ENCODE results near the gene MADCAM1. TPM values are rescaled to one million over a fixed set of nuclear protein-coding genes. Genes with fewer than 3 reads are reported as not detected.

MADCAM1 gene
- total and polyA plus RNA-seq, 2 of the 8 experiments (the other 6 are each of a cell fraction or from before 2014, with no cell fraction given): 2.3 to 3.0 TPM

DNA sequence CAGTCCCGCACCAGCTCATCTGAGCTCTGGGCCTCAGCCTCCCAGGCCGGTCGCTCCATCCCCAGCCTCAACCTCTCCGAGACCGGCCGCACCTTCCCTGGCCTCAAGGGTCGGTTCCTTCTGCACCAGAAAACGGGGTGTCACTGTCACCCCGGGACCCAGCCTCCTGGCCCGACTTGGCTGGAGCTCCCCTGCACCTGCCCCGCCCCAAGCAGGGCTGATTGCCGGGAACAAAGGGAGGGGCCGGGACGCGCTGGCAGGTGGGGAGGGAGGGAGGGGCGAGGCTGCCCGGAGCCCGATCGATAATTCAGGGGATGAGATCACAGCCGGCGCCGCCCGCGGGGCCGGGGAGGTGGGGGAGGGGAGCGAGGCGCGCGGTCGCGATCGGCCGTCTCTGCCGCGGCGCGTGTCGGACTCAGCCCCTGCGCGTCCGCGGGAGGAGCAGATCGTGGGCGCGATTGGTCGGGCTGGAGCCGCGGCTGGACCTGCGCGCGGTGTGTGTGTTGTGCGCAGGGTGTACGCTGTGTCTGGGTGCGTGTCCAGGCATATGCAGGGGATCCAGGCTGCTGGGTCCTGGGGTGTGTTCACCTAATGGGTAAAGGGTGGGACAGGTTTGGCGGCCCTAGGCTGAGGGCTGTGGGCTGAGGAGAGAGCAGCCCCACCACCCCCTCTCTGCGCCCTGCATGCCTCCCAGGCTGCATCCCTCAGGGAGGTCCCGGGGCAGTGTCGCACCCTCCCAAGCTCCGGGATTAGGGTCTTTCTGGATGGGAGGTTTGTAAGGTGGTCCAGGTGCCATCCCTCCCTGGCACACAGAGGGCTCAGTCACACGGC, 34.4 kb upstream of the MADCAM1 start:
- Histone ChIP-seq H3K4me3 (ENCODE audit: extremely low read depth in 1 of 4, insufficient read depth in 2 of 4, low read depth in 3 of 4, low read length in 4 of 4) (peak overlapping the region; percentile 26 to 65 (median 42)), H3K9me3 (ENCODE audit: insufficient read depth in 2 of 2, low read depth in 1 of 2, low read length in 1 of 2) (no peaks in the 10 kb centered on the region), H4K20me1 (replicated peaks in 1 of 2; ENCODE audit: control insufficient read depth in 1 of 2, insufficient read depth in 2 of 2, low read length in 2 of 2) (peaks cover 0 to 6% of the 10 kb centered on the region in 2 experiments), H3K4me2 (ENCODE audit: insufficient read depth in 1 of 2, low read depth in 2 of 2, low read length in 2 of 2) (peak overlapping the region; percentile 90 to 92), H2BK20ac (ENCODE audit: low read length) (no peak overlapping the region), H2BK12ac (ENCODE audit: low read depth, low read length) (peak overlapping the region; percentile 92; the same call in 1 of the 2 replicates), H4K8ac (ENCODE audit: extremely low read depth, insufficient read depth, low read length) (no peak overlapping the region), H3K23me2 (ENCODE audit: low read depth, low read length) (peaks cover 28% of the 10 kb centered on the region; the same call in 1 of the 2 replicates), H2AK5ac (ENCODE audit: low read depth, low read length) (peak overlapping the region; percentile 53; the same call in 1 of the 2 replicates), H3K23ac (ENCODE audit: insufficient read length) (no peak overlapping the region), H3K18ac (ENCODE audit: extremely low read depth, low read length) (peak overlapping the region; percentile 78), H3K4ac (replicated peaks; ENCODE audit: insufficient read length, low read depth, low read length) (peak overlapping the region; percentile 57), H2BK120ac (replicated peaks; ENCODE audit: low read depth, low read length) (no peak overlapping the region), H3K9ac (replicated peaks in 1 of 4; ENCODE audit: extremely low read depth in 1 of 4, low read depth in 3 of 4, low read length in 3 of 4) (peak overlapping the region in 1 of 4 experiments; percentile 1; a peak in 1 of 7 replicates), H4K5ac (ENCODE audit: insufficient read length, low read depth, low read length) (no peak overlapping the region), H4K91ac (replicated peaks; ENCODE audit: insufficient read length, low read length) (peak overlapping the region; percentile 80), H2BK15ac (ENCODE audit: low read length) (0 out of 2 replicates have a peak overlapping the region, but pooled peaks have one; percentile 61), H3K56ac (replicated peaks; ENCODE audit: insufficient read length, low read depth, low read length) (no peak overlapping the region), H3K79me2 (ENCODE audit: control insufficient read depth in 1 of 2, insufficient read depth in 2 of 2, low read length in 2 of 2) (no peaks in the 10 kb centered on the region), H3K36me3 (ENCODE audit: control insufficient read depth in 2 of 4, insufficient read depth in 4 of 4, low read length in 3 of 4) (no peaks in the 10 kb centered on the region), H3K4me1 (replicated peaks in 1 of 4; ENCODE audit: control insufficient read depth in 3 of 4, insufficient read depth in 4 of 4, low read length in 3 of 4) (peaks cover 1 to 10% (median 2%) of the 10 kb centered on the region in 4 experiments; a peak in 3 of 7 replicates), H2AFZ (ENCODE audit: low read length) (no peak overlapping the region), H3K27me3 (replicated peaks in 1 of 4; ENCODE audit: control insufficient read depth in 3 of 4, extremely low read depth in 1 of 4, insufficient read depth in 3 of 4, low read length in 3 of 4) (peaks cover 7 to 32% (median 27%) of the 10 kb centered on the region in 4 experiments), H3K27ac (ENCODE audit: low read depth, low read length) (no peak overlapping the region), H3K14ac (ENCODE audit: insufficient read length) (no peak overlapping the region), H2BK5ac (ENCODE audit: low read depth, low read length) (no peak overlapping the region; the same call in 1 of the 2 replicates), H3K79me1 (ENCODE audit: low read depth, low read length) (no peaks in the 10 kb centered on the region)
- 31% methylated on average over 15 of the region's 60 CpGs; no CpG with 5 or more reads in 1 of the 2 experiments for WGBS, 2 experiments (ENCODE audit: extremely low coverage in 1 of 2, insufficient coverage in 1 of 2, insufficient read length in 1 of 2, insufficient replicate concordance in 2 of 2, low coverage in 1 of 2, low lambda C conversion rate in 2 of 2, missing lambda C conversion rate in 1 of 2)
- ChIA-PET POLR2A (ENCODE audit: partially characterized antibody) (interaction anchor here (0.9 to 2.4 kb wide), 4 partner anchors 9 to 60 kb away, joined by 3 to 9 read pairs (median 4); a partner anchor contains a TSS), CTCF (ENCODE audit: partially characterized antibody) (interaction anchor here (1.0 to 2.4 kb wide), 7 partner anchors 26 to 77 kb away, joined by 3 to 8 read pairs (median 4); partner anchors contain the start of gene C2CD4C)
- DNase-seq (ENCODE audit: low read depth in 1 of 2, low spot score in 2 of 2) (peak in 1 of 2 experiments; percentile 77), FAIRE-seq (no peak)
- TF ChIP-seq RBBP5 (IDR thresholded peaks at IDR 0.05; ENCODE audit: borderline replicate concordance, low read depth, low read length) (peak; percentile 42; the same call in 1 of the 2 replicates), BACH1 (IDR thresholded peaks at IDR 0.05; ENCODE audit: low read length) (peak; percentile 50; the same call in 1 of the 2 replicates), EZH2 (IDR thresholded peaks at IDR 0.05; ENCODE audit: low read depth, low read length, severe bottlenecking) (peak; percentile 51), BCL11A (IDR thresholded peaks at IDR 0.05; ENCODE audit: low read depth in 2 of 2, low read length in 2 of 2) (no peak), POLR2A (IDR thresholded peaks at IDR 0.05; ENCODE audit: control extremely low read depth in 1 of 2, low read depth in 2 of 2, low read length in 2 of 2) (no peak), ASH2L (IDR thresholded peaks at IDR 0.05; ENCODE audit: low read length) (peak; percentile 40), KDM5A (IDR thresholded peaks at IDR 0.05; ENCODE audit: low read length) (no peak), CHD2 (IDR thresholded peaks at IDR 0.05; ENCODE audit: low read length) (no peak)
- TF ChIP-seq, protein P1, sequence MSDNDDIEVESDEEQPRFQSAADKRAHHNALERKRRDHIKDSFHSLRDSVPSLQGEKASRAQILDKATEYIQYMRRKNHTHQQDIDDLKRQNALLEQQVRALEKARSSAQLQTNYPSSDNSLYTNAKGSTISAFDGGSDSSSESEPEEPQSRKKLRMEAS (IDR thresholded peaks at IDR 0.05): no peak; the same call in 1 of the 2 replicates
- TF ChIP-seq, protein P2, sequence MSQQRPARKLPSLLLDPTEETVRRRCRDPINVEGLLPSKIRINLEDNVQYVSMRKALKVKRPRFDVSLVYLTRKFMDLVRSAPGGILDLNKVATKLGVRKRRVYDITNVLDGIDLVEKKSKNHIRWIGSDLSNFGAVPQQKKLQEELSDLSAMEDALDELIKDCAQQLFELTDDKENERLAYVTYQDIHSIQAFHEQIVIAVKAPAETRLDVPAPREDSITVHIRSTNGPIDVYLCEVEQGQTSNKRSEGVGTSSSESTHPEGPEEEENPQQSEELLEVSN (IDR thresholded peaks at IDR 0.05): no peak
